Measurements from ENCODE around the gene KLK1. TPM values are rescaled to one million over a fixed set of nuclear protein-coding genes. Genes with fewer than 3 reads are reported as not detected.

Gene KLK1
- total RNA-seq, 1 donor from 2014 or later, result not detected

DNA sequence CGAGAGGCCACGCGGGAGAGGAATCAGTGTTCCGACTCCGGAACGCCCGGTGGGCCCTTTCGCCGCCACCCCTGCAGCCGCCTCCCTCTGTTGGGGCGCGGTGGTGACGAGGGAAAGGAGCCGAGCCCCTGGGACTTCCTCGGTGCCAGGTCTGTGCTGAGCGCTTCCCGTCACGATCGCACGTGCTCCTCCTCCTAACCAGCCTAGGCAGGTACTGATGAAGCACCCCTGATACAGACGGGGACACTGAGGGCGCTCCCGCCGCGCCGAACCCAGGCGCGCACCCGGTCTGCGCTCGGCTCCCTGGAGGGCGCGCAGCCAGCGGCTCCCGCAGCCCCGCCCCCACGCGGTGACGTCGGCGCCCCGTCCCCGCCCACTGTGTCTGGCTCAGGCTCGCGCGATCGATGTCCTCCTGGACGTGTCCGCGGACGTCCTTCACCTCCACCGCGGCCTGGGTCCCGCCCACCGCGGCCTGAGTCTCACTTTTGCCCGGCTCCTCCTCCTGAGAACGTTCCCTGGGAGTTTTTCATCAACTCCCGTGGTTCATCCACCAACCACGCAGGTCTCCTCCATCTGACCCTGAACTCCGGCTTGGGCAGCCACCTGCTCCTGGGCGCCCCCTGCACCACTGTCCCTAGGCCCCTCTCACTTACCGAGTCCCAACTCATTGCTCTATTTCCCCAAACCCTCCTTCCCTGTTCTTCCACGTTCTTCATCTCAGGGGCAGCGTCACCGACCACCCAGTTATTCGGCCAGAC lies 12.4 kb upstream of the KLK1 start:
- peak; percentile 63 for DNase-seq

DNA sequence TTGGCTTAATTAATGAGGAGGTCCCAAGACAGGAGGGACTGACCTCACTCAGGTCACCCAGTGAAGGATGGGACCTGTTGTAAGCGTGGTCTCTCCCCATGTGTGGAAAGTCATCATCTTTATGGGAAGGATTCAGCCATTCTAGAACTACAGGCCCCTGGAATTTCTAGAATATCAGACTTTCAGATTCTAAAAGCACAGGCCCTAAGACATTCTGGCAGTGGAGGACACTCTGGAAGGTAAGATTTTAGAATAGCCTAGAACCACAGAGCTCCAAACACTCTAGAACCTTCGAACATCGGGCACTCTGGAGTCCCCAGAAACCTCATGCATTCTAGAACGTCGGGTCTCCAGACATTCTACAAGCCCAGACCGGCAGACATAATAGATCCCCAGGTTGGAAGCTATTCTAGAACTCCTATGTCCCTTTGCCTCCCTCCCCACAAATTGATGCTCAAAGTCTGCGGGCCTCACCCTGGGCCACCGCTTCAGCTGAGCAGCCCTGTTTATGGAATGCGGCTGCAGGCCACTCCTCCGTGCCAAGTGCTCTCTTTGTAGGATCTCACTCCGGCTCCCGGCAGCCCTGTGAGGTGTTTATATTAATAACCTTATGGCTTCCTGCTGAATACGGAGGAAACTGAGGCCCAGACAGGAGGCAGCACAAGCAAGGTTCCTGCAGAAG lies 11.7 kb upstream of the KLK1 start:
- peak; percentile 6 for DNase-seq

DNA sequence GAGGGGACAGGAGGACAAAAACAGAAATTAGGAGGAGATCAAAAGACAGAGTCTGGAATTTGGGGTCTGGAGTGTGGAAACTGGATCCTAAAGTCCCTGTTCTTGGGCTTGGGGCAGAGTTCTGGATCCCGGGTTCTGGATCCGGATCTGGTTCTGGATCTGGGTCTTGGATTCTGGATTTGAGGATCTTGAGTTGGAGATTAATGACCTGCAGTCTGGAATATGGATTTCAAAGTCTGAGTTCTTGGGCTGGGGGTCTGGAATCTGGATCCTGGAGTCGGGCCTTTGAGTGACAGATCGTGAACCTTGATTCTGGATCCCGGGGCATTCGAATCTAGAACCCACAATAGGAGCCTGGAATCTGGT lies 10.2 kb upstream of the KLK1 start:
- no peak for DNase-seq

DNA sequence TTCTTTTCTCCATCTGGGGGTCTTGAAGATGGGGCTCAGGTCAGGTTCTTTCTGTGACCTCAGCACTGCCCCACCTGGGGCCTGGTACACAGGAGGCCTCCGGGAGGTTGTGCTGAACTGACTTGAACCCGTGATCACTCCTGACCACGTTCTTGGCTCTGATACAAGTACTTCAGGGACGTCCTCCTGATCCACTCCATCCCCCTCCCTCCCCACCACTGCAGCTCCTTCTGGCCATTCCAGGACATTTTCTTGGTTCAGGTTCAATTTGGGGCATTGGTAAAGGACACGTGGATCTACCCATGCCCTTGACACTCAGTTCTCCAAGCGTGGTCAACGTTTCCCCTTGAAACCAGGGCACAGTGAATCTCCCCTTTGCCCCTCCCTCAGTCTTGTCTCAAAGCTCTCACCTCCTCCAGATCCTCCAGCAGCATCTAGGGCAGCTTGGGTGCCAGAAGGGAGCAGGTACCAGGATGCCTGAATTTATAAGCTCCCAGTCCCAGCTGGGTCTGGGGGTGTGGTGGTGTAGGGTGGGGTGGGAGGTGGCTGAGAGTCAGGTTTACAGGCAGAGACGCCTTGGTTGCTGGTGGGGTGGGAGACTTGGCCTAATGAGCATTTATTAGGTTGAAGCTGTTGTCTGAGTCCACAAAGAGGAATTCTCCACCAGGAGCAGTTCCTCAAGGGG lies 9.7 kb upstream of the KLK1 start, which contains the start of gene KLK15:
Gene KLK15, minus strand, starts transcription at position 458 of the 685 bp plus-strand sequence. CDS start 2,082 bp downstream, outside the sequence.
- no peak for DNase-seq

DNA sequence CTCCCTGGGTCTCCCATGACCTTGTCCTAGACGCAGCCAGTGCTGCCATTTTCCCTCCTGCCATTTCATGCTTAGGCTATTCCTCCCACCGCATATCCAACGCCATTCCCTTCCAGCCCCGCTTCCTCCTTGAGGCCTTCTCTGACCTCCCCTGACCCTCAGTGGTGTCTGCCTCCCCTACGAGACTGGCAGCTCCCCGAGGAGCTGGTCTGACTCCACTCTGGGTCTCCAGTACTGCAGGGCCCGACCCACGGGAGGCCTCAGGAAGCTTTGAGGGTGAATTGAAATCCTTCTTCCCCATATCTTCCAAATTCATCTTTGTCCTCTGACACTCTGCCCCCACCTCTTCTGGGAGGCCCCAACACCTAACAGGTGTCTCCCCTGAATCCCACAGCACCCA lies 9.1 kb upstream of the KLK1 start:
- DNase-seq, result no peak

DNA sequence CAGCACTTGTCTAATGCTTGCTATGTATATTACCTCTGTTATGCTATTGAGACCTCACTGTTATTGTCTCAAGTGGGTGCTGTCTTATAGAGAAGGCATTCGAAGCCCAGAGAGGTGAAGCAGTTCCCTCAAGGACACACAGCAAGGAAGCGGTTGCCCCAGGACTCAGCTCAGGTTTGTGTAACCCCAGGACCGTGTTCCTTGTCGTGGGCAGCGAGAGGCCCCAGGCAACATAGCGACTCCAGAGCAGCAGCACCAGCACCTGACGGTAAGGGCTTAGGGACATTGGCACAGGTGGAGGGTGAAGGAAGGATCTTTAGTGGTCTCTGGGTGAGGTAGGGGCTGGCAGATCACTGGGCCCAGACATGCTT lies 7.4 kb upstream of the KLK1 start:
- no peak for DNase-seq

DNA sequence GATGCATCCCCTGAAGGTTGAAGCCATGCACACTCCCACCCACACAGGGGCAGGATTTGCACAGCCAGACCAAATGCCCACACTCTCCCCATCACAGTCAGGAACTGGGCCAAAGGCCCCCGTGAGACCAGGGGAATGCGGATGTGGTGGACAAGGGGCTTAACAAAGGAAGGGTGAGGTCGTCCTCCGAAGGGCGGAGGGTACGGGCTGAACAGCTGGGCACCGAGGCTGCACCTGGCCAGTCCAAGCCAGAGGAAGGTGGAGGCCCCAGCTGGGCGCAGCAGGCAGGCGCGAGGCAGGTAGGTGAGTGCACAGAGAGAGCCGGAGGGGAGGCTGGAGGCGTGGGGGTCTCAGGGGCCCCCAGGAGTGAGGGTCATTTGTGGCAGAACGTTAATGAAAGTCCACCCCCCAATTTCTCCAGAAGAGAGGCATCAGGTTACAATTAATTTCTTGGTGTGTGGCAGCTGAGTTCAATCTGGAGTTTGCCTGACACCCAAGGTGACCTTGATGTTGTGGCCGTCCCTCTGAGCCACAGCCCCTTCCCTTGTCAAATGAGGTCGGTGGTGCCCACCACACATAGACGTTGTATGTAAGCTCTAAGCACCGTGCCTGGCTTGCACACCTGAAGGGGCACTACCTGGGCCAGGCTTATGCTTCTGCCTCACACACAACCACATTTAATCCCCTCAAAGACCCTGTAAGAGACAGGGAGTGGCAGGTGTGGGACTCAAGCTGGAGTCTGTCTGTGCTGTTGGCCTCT lies 6.9 kb upstream of the KLK1 start:
- no peak for DNase-seq

DNA sequence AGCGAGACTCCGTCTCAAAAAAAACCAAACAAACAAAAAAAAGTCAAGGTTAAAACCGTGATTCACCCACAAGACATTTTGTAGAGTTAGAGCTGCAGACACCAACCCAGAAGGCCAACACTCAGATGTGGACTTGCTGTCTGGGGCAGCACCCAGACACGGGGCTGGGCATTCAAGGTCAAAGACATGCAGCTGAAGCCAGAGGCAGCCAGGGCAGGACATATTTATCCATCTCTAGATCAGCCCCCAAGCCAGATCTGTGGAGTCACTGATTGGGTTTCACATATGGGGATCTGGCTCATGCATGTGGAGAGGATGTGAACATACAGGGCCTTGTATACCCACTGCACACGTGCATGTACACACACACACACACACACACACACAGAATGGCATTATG lies 6.2 kb upstream of the KLK1 start:
- no peak for DNase-seq

DNA sequence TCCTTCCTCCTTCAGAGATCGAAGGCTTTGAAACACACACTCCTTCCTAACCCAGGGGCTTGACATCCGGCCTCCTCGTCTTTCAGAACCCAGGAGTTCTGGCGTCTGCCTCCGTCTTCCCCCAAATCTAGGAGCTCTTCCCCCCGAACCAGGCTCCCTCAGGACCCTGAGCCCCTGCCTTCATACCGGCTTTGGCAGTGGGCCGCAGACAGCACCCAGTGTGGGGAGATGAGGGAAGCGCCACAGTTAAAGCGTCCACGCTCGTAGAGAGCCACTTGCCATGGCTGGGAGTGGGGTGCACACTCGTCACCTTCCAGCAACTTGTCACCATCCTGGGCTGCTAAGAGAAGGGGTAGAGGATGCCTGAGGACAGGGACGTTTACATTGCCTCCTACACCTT lies 3.9 kb upstream of the KLK1 start:
- DNase-seq, result no peak

DNA sequence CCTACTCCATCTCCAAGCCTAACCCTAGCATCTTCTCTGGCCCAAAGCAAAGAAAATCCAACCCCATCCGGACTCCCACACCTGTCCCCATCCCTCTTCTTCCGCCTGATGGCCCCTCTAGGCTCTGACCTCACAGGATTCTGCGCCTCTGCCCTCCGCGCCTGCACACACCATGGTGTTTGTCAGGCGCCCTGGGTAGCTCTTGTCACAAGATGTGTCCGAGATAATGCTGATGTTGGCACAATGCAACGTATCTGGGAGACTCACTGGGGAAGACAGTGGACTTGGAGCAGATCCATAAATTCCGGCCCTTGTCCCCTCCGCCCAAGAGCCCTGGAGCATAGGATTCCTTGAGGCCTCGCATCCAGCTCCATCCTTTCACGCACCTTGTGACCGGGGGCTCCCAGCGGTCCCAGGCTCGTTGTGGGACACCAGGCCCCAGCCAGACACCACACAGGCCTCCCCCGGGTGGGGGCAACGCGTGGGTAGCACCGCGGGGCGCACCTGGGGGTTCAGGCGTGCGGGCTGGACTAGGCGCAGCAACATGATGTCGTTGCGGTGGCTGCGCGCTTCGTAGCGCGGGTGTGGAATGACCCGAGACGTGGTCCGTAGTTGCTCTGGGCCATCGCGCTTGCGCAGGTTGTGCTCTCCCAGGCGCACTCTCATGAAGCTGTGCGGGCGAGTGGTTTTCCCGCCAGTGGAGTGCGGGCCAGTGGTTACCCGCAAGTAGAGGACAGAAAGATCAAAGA lies 3.1 kb upstream of the KLK1 start:
- DNase-seq, result no peak

DNA sequence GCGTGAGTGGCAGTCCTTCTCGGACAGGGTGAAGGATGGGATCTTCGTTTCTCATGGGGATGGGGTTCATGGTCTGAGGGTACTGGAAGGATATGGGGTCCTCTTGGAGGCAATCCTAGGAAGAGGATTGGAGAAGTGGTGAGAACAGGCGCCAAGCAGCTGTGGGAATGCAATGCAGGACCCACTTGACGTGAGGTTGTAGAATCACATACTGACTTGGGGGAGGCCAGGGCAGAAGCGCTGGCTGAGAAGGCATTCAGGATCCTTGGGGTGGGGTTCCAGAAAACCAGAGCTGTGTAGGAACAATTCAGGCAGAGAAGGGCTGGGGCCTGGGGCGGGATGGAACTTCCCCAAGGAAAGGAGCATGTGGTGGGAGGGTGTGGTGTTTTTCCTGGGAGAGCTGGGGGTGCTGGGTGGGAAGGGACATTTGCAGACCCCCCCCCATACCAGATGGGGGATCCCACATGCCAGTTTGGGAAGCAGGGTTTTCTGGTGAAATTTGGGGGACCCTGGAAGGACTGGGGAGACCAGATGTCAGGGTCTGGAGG lies 852 bp downstream of the KLK1 start:
- no peak for DNase-seq

DNA sequence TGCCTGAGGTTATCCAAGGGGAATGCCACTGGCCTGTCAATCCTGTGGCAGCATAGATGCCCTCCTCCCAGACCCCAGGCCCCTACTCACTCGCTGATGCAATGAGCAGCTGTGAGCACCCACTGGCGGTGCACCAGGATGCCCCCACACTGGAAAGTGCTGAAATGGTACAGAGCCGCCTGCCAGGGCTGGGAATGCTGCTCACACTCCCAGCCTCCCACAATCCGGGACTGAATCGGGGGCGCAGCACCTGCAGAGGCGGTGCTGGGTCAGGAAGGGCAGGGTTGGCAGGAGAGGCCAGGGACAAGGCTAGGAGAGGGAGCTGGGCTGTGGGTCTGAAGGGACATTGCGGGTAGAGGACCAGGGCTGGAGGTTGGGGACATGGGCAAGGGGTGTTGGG lies 2.0 kb downstream of the KLK1 start:
- no peak for DNase-seq

DNA sequence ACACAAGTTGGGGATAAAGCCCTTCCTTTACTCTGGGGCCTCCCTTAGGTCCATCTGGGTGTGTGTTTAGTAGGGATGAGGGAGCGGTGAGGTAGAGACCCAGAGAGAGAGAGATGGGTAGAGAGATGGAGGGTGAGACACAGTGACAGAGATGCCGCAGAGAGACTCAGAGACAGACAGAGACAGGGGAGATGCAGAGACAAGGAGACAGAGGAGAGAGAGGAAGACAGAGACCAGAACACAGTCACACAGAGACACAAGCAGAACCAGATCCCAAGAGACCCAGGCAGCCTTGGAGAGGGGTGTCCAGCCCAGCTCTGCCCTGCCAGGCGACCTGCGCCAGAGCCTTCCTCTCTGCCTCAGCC lies 2.4 kb downstream of the KLK1 start:
- DNase-seq, result no peak

DNA sequence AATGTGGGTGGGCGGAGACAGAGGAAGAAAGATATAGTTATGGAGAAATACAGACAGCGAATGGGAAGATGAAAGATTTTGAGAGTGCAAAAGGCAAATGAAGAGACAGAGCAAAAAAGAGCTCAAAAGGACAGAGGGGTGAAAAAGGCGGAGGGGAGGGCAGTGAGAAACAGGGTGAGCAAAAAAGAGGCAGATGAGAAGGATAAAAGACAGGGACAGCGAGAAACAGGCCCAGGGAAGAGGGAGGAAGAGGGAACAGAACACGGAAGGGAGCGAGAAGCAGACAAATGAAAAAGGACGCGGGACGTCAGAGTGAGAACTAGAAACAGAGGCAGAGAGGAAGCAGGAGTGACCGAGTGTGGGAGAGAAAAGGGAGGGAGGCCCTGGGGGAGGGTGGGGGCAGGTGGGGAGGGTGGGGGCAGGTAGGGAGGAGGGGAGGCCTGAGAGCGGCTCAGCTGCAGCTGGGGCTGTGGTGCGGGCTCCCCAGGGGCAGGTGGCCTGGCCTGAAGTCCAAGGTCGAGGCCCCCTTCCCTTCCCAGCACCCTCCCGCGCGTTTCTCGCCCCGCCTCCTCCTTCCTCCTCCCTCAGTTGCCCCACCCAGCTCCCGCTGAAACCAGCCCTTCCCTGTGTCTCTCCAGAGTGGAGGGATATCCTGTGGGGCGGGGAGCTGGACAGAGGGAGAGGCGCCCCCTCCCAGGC lies 2.9 kb downstream of the KLK1 start:
- no peak for DNase-seq

DNA sequence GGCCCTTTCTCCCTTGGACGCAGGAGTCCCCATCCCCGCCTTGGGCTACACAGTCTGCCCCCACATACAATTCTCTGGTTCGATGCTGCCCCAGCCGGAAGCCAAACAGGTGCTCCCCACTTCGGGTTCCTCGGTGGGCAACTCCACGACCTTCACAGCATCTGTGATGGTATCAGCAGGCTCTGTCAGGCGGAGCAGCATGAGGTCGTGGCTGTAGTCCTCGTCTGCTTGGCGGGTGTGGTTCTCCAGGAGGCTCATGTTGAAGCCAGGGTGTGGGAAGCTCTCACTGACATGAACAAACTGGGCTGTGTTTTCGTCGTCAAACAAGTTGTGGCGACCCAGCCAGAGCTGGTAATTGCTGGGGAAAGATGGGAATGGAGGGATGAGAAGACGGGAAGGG lies 3.5 kb downstream of the KLK1 start:
- no peak for DNase-seq

DNA sequence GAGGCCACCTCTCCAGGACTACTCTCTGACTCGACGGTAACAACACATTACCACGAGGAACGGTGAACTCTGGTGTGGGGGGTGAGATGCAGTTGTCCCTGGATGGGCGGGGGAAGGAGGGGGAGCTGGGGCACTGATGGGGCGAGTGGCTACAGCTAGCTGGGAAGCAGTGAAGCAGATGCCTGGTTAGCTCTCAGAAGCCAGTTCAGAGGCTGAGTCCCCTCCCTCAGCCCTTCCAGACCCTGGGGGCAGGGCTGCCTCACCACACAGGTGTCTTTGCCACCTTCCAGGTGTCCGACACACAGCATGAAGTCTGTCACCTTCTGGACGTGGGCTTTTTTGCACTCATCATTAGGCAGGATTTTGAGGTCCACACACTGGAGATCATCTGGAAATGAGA lies 4.0 kb downstream of the KLK1 start:
- DNase-seq, result no peak

DNA sequence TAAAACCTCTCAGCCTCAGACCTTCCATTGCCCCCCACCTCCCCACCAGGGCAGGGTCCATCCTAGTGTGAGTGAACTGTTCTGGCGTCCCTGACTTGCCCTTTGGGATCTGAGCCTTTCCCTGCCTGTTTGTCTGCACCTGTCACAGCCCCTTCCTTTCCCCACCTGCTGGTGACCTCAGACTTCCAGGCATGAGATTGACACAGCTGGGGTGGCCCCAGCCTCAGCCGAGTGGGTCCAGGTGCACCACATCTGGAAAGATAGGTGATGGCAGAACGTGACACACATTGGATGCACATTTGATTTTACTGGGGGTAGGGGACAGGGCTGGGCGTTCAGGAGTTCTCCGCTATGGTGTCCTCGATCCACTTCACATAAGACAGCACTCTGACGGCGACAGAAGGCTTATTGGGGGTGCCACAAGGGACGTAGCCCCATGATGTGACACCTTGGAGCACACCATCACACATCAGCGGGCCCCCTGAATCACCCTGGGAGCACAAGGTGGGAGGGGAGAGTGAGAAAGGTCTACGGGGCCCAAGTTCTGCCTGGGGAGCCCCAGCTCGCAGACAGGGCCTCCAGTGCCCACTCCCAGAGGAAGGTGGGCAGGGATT lies 4.6 kb downstream of the KLK1 start:
- no peak for DNase-seq

DNA sequence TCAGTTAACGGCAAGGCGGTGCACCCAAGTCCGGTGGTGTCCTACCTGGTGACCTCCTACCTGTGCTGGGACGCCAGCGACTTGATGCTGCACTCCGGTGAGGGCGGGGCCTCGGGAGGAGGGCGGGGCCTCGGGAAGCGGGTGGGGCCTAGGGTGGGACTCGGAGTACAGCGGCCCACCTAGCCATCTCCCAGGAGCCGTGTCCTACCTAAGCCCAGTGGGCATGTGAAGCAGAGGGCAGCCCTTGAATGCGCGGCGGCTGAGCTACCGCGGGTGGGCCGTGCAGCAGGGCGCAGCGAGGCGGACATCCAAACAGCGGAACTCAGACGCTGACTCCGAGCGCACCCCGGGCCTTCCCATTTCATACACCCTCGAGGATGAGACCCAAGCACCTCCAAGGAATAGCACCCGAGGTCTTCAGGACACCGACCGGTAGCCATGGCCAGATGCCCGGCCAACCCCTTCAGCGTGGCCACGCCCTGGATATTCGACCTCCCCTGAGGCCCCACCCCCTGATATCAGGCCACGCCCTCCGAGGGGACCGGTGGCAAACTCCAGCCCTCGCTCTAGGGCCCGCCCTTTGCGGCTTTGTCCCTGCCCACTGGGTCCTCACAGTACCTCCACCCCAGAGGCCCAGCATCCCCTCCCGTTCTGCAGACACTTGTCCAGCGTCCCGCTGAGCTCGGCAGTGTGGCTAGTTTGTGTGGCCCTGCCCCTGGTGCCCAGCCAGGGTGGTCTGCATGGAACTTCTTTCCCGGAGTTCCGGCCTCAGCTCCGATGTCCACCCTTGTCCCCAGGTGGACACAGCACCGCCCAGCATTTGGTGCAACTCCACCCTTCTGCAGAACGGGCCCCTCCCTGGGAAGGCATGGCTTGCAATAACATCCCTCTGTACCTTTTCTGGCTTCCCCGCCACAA lies 5.4 kb downstream of the KLK1 start:
- DNase-seq, result no peak

DNA sequence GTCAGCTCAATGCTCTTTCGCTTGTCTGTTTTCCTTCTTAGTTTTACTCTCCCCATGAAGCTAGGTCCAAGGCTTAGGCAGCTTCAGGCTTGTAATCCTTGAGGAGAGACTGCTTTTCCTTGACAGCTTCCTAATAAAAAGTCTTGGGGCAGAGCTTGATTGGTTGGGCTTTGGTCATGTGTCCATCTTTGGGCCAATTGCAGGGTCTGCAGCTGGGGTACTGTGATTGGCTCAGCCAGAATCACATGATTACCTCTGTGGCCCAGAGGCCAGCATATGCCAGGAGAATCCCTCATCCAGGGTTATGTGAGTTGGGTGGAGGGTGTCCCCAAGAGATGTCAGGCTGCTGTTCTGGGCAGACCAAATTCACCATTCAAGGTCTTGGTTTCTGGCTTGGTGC lies 8.1 kb downstream of the KLK1 start:
- no peak for DNase-seq

DNA sequence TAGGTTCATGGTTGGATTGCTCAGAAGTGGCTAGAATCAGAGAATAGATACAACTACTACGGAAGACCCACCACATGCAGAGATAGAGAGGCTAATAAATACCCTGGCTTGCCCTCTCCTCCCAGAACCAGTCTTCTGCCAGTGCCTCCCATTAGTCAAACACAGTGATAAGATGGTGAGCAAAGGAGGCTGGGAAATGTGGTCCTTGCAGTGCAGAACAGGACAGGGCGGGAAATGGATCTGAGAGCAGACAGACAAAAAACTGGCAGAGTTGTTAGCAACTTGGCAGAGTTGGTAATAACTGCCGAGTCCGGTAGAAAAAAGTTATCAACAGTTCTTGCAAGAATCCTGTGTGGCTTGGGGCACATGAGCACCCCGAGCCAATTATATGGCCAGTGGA lies 8.7 kb downstream of the KLK1 start:
- no peak for DNase-seq
